ENCODE data around the gene NCAPG2.

GRCh38 chr7:158585721-158586498, 118.7 kb downstream of the NCAPG2 start:
- no peak for TF ChIP-seq CTCF (conservative IDR thresholded peaks at IDR 0.05)
- no peak for TF ChIP-seq EZH2 (IDR thresholded peaks at IDR 0.05; ENCODE audit: low read depth)
